Ovary (tissue), 9 donors: ENCODE results near the gene EPC2. TPM values are rescaled to one million over a fixed set of nuclear protein-coding genes. Genes with fewer than 3 reads are reported as not detected.

Experiments
- DNase-seq, 5 donors: peaks; one replicate each; pipeline ENCODE4 v3.0.0-alpha.2; 2019 to 2020
- H3K27ac ChIP-seq, 2 donors: fragments of 200-600 bp; one replicate each; pipeline versions ENCODE4 v1.5.1 to v1.8.0; 2019 to 2022
- H3K27me3 ChIP-seq: fragments of 200-600 bp; one replicate; pipeline ENCODE4 v1.8.0; 2022
- H3K36me3 ChIP-seq: fragments of 200-600 bp; sonication (generic); one replicate; pipeline ENCODE4 v1.5.1; 2019
- H3K4me1 ChIP-seq: one replicate; pipeline ENCODE4 v1.8.1; 2013; ENCODE audit warnings: mild to moderate bottlenecking, moderate library complexity; ENCODE audit not compliant: insufficient read depth
- H3K4me3 ChIP-seq: fragments of 200-600 bp; sonication (generic); one replicate; pipeline ENCODE4 v1.5.1; 2017
- H3K9me3 ChIP-seq, 2 donors: fragments of 200-600 bp in 1 of 2; sonication (generic) in 1 of 2; one replicate each; pipeline versions ENCODE4 v1.5.1 to v1.8.1; 2013 to 2019; ENCODE audit warnings: mild to moderate bottlenecking in 1 of 2, moderate library complexity in 1 of 2
- CTCF ChIP-seq, 3 donors: fragments of 450-650 bp in 2 of 3; fragments of 200-600 bp in 1 of 3; IDR thresholded peaks; one replicate each; pipeline versions ENCODE4 v1.5.1 to v1.8.0; 2016 to 2022; ENCODE audit warnings: antibody characterized with exemption in 3 of 3, mild to moderate bottlenecking in 1 of 3
- EP300 ChIP-seq: sonication (generic); formaldehyde crosslinking; IDR thresholded peaks from one replicate; pipeline ENCODE4 v1.6.1; 2017; ENCODE audit warnings: antibody characterized with exemption
- POLR2A ChIP-seq: fragments of 450-650 bp; IDR thresholded peaks from one replicate; pipeline ENCODE4 v1.6.1; 2017; ENCODE audit warnings: antibody characterized with exemption, mild to moderate bottlenecking, moderate library complexity
- WGBS, 3 donors: extraction: QIAGEN DNeasy Blood & Tissue Kit in 1 of 3; methylation state at CpG; one replicate each; pipeline versions ENCODE4 v1.1.5 to v1.1.7; 2013 to 2017; 5-methylcytosine and 5-hydroxymethylcytosine counted together
- intact Hi-C, 4 donors: fragments of 100-400 bp; cut with DNase I; formaldehyde crosslinking; loops; one replicate each; pipeline versions ENCODE4 v1.11.0 to v1.15.1; 2022 to 2023
- polyA plus RNA-seq, 2 donors: library from polyadenylated mRNA; stranded (reverse); fragments of 200-250 nt in 1 of 2; fragments of 350-450 nt in 1 of 2; fragmentation: Illumina TruSeq in 1 of 2; extraction: RNeasy Lipid Tissue Mini Kit (QIAGEN cat#74804) in 1 of 2; gene quantifications; one replicate each; pipeline ENCODE4 v1.2.3, GENCODE V29; 2013 to 2014
- total RNA-seq, 7 donors: library from RNA; depleted of rRNA in 2 of 7; stranded (reverse); fragments of >200 nt in 2 of 7; fragmentation: NEBNext Ultra II Directional in 3 of 7; extraction: Animal tissue kit (Norgen Biotek cat#: 25700) in 3 of 7; gene quantifications; one replicate each; pipeline versions ENCODE4 v1.1.0 to v1.2.4, GENCODE V29; 2016 to 2023
- donor health status: DM: no; HTN: no; CAD: no; lungs with moderate emphysema.
- donor health status: DM: no; HTN: no; CAD: no.
- donor health status: Bipolar disorder and iron deficiency.
- donor health status: DM: yes; HTN: yes; CAD: no.
- donor health status: DM: no; HTN: no; CAD: no.
- donor health status: DM: yes; HTN: yes; CAD: no.

EPC2 gene
- total and polyA plus RNA-seq, 9 donors = 25.7 to 53.4 (median 35.2) TPM

- Histone ChIP-seq H3K9me3 (no peaks in the 10 kb centered on the region), H3K4me1 (peaks cover 11% of the 10 kb centered on the region), H3K36me3 (no peaks in the 10 kb centered on the region), H3K27me3 (no peaks in the 10 kb centered on the region), H3K27ac (no peak overlapping the region), H3K4me3 (no peak overlapping the region)
- TF ChIP-seq EP300 = no peak
- no peak for TF ChIP-seq CTCF (IDR thresholded peaks at IDR 0.05)
- TF ChIP-seq POLR2A = no peak
- 87 to 91% (median 87%) methylated on average over 5 of the region's 5 CpGs for WGBS, 3 donors
- DNase-seq = no peak
- intact Hi-C loops = no loop called here
These were observed 77.6 kb downstream of the EPC2 start for GRCh38 chr2:148721991-148722777.

GRCh38 chr2:148725564-148725963 lies 81.0 kb downstream of the EPC2 start:
- intact Hi-C loops = no loop called here
- no peak overlapping the region for H3K4me3 ChIP-seq

GRCh38 chr2:148726228-148726627 lies 81.7 kb downstream of the EPC2 start:
- Histone ChIP-seq H3K27me3 (no peaks in the 10 kb centered on the region), H3K9me3 (no peaks in the 10 kb centered on the region), H3K27ac (no peak overlapping the region), H3K36me3 (no peaks in the 10 kb centered on the region), H3K4me1 (peaks cover 3% of the 10 kb centered on the region), H3K4me3 (no peak overlapping the region)
- DNase-seq = no peak
- intact Hi-C loops = no loop called here
- TF ChIP-seq EP300 (no peak), CTCF (IDR thresholded peaks at IDR 0.05) (no peak), POLR2A (no peak)
- WGBS, 3 donors = 83 to 87% (median 83%) methylated on average over 3 of the region's 3 CpGs

More at GRCh38 chr2:148725564-148725963, 81.0 kb downstream of the EPC2 start:
- 94 to 99% (median 95%) methylated on average over 1 of the region's 1 CpG for WGBS, 3 donors
- Histone ChIP-seq H3K4me1 (peaks cover 4% of the 10 kb centered on the region), H3K36me3 (no peaks in the 10 kb centered on the region), H3K27me3 (no peaks in the 10 kb centered on the region), H3K27ac (no peak overlapping the region), H3K9me3 (no peaks in the 10 kb centered on the region)
- no peak for TF ChIP-seq CTCF (IDR thresholded peaks at IDR 0.05)
- no peak for TF ChIP-seq EP300
- no peak for TF ChIP-seq POLR2A
- no peak for DNase-seq

GRCh38 chr2:148730085-148730484 lies 85.5 kb downstream of the EPC2 start:
- H3K4me1 ChIP-seq = no peaks in the 10 kb centered on the region
- H3K36me3 ChIP-seq = no peaks in the 10 kb centered on the region

More at GRCh38 chr2:148730085-148730484, 85.5 kb downstream of the EPC2 start:
- no peak for TF ChIP-seq EP300
- TF ChIP-seq POLR2A = no peak
- no peak for TF ChIP-seq CTCF (IDR thresholded peaks at IDR 0.05)
- no peak for DNase-seq
- Histone ChIP-seq H3K4me3 (no peak overlapping the region), H3K27me3 (no peaks in the 10 kb centered on the region), H3K27ac (no peak overlapping the region), H3K9me3 (no peaks in the 10 kb centered on the region)
- intact Hi-C loops = no loop called here
